Activated naive CD8-positive, alpha-beta T cell treated with anti-CD3 and anti-CD28 coated beads, Interleukin-2, amount 50 U/mL, for 16 hours (primary cell): ENCODE data around the gene PRR4.

ENCODE experiments used
- DNase-seq: peaks from one replicate; pipeline ENCODE4 v3.0.0-alpha.2; 2020; ENCODE audit warnings: low read depth, low spot score

Gene PRR4

DNA sequence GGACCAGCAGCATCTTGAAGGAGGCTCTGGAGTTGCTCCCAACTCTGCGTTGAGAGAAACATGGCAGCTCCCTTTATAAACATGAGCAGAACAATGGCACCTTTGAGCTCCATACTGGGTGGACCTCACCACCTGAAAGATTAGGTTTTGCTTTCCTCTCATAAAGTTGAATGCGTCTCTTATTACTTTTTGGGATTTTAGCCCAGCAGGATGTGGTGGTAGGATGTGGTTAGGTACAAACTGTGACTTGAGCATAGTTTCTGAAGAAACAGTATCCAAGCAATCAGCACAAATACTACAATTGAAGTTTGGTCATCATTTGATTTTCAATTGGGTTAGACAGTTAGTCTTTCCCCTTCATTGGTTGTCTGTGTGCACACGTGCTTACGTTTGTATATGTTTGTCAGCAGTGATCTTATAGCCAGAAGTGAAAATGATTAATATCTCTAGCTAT is at the start of gene PRR4:
Gene PRR4 (minus strand): TSS at position 51 of the 454 bp plus-strand sequence. CDS start 38 bp downstream, at position 13.
- no peak for DNase-seq

GRCh38 chr12:10896854-10897253 is 47.6 kb upstream of the PRR4 start:
- no peak for DNase-seq

- DNase-seq = no peak
Observed at GRCh38 chr12:10891937-10892336, 42.7 kb upstream of the PRR4 start.

DNA sequence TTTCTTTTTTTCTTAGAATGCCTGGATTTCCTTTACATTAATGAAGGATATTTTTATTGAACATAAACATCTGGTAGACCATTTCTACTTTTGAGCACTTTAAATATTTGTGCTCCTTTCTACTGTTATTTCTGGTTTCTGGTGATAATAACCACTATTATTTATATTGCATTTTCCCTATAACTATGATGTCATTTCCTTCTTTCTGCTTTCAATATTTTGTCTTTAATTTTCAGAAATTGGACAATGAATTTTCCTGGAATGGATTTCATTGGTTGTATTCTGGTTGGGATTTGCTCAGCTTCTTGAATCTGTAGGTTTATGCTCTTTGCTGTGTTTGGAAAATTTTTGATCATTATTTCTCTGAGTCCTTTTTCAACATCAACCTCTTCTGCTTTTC is 40.0 kb upstream of the PRR4 start:
- DNase-seq = no peak

DNA sequence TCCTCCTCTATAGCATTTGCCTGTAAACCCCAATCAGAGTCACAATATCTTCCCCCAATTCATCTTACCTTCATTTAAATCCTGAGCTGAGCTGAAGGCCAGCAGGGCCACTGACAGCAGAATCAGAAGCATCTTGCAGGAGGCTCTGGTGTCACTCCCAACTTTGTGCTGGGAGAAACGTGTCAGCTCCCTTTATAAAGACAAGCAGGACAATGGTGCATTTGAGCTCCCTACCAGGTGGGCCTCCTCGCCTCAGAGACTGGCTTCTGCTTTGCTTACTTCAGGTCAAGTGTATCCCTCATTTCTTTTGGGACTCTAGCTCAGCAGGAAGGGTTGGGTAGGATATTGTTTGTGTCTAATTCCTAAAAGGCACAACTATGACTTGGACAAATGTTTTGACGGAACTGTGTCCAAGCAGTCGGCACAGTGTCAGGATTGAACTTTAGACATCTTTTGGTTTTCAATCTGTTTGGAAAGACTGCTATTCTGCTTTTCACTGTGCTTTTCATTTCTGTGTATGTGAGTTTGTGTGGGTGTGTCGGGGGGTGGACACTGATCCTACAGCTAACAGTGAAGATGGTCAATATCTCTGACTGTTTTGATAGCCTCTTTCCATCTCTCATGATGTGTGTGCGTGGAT is 34.9 kb upstream of the PRR4 start, which contains the start of gene PRH1:
Gene PRH1 (minus strand): TSS at position 170 of the 640 bp plus-strand sequence. CDS start 38 bp downstream, at position 132.
- DNase-seq = no peak

DNA sequence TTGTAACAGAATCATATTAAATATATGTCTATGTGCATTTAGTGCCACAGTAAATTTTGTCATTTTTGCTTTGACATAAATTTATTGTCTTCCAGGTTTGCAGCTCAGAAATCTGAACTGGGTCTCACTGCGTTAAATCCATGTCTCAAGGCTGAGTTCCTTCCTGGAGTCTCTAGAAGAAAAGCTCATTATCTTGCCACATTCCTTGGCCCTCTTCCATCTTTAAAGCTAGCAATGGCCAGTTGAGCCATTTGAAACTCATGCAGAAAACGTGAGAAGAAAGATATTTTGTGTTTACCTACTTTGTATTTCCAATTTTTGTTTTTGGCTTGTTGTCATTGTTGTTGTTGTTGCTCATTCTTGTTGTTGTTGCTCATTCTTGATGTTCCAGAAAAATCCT is 24.1 kb upstream of the PRR4 start:
- no peak for DNase-seq

DNA sequence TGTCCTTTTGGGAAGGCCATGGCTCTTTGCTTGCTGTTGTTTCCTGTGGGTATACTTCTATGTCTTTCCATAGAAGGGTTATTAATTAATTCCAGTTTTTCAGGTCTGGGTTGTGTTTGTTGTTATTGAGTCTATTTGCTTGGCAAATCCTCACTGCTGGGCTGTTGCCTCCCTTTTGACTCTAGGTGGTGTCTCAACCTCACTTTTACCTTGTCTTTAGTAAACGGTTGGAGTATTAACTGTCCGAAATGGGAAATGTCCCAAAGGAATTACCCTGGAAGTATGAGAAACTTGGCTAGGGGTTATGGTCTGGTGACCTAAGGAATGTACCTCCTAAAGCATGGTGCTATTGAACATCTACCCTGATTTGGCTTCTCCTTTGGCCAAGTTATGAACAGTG is 18.1 kb upstream of the PRR4 start:
- no peak for DNase-seq

GRCh38 chr12:10863512-10864218 is 14.4 kb upstream of the PRR4 start:
- no peak for DNase-seq

- DNase-seq = no peak
Observed at GRCh38 chr12:10861366-10861765, 12.1 kb upstream of the PRR4 start.

DNA sequence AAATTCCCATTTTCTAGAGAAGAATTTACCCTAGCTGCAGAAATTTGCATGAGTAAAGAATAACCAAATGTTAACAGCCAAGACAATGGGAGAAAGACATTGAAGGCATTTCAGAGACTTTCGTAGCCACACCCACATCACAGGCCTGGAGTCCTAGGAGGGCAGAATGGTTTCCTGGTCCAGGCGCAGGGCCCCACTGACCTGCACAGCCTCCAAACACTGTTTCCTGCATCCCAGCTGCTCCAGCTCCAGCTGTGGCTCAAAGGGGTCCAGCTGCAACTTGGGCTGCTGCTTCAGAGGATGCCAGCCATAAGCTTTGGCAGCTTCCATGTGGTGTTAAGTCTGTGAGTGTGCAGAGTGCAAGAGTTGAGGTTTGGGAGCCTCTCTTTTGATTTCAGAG is 6.5 kb upstream of the PRR4 start:
- no peak for DNase-seq

GRCh38 chr12:10853776-10854175 is 4.5 kb upstream of the PRR4 start:
- DNase-seq = no peak

DNA sequence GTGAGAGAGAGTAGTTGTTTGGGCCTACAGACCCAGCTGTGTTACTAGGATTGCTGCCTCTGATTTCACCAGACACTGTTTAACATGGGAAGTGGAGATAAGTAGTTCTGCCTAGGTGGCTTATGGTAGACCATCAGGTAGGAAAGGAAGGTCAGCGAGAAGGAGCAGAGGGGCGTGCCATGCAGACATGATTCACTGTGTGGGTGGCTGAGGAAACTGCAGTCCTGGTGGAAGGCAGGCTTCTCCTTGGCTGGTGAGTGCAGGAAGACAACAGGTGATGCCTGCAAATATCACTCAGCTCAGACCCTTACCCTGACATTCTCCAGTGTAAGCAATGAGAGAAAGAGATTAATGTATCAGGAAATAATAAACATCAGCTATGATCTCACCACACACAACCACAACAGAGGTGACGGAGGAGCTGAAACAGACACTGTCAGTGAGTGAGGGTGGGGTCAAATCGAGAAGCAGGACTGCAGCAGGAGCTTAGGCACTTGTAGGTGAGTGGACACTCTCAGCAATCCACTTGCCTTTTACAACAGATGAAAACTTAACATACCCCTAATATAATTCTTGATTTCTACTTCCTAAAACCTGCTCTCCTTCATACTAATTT is 2.1 kb upstream of the PRR4 start:
- DNase-seq = no peak

DNA sequence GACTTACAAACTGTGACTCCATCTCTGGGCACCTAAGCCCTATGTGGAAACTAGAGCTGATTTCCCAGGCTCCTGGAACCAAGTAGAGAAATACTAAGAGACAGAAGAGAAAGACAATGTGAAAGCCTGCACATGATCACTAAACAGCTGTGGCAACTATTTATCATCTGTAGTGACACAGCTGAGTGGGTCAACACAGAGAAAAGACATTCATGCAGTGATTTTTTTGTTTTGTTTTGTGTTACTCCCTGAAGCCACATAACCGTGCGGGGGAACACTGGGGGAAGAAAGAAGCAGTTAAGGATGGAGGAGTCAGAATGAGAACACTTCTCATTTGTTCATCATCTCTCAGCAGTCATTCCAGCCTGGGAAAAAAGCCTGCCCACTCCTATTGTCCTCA is 1.5 kb downstream of the PRR4 start:
- DNase-seq = no peak

GRCh38 chr12:10842862-10843261 is 6.4 kb downstream of the PRR4 start:
- DNase-seq = no peak

DNA sequence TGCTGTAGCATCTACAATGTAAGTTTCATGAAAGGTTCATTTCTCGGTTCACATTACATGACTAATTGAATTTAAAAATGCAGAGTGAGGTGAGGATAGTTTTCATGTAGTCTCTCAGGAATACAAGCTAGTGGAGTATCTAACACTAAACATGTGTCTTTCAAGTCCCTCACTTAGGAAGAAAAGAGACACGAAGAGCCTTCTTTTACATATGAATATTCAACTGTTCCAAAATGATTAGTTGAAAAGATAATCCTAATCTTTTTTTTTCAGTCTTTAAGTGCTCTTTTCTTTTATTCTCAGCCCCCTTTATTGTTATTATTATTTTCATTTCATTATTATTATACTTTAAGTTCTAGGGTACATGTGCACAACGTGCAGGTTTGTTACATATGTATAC is 10.8 kb downstream of the PRR4 start:
- no peak for DNase-seq

- no peak for DNase-seq
Observed at GRCh38 chr12:10829994-10830393, 19.3 kb downstream of the PRR4 start.

DNA sequence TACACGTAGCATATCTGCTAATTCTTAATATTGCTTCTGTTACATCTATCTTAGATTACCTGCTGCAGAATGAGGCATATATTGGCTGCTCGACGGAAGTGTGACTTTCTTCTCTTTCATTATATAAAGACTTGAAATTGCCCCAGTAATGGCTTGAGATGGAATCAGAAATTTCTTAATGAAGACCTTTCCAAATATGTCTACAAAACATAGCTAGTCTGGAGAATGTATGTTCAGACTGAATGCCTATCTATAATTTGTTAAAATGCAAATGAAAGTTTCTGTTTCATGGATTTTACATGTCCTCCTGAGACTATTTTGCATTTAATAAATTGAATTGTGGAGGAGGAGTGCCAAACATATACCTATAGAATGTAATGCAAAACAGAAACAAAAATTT is 23.0 kb downstream of the PRR4 start, which contains the start of gene TAS2R10:
Gene TAS2R10 (minus strand): TSS at position 101 of the 400 bp plus-strand sequence. CDS start 89 bp downstream, at position 12.
- DNase-seq = no peak

- DNase-seq = no peak
Observed at GRCh38 chr12:10824957-10825356, 24.3 kb downstream of the PRR4 start.

DNA sequence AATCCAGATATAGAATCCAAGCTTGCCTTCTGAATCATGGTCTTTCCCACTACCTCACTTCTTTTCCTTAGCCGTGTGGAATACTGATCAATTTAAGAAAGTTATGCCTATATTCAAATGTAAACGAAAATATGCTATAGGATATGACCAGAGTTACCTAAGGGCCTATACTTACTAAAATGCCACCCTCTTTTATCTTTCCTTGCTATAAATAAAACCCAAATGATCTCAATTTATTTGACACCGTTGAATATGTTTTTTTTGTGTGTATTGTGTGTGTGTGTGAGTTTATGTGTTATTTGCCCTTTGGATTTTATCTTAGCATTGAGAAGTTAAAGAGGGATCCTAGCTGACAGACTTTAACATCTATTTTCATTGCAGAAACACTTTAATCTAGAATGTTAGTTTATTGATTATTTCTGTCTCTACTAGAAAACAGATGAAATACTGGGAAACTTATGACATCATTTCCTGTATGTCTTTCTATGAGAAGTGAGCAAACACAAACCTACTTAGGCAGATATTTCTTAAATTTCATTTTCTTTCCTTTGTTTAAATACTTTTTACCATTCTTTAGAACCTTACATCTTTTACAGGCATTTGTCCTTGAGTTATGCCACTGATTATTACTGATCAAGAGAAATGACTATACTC is 37.3 kb downstream of the PRR4 start:
- no peak for DNase-seq

- no peak for DNase-seq
Observed at GRCh38 chr12:10810068-10810467, 39.2 kb downstream of the PRR4 start, which contains the start of gene TAS2R9. TAS2R9 (minus strand) TSS chr12:10810168; CDS start chr12:10810075, 93 bp downstream.

- DNase-seq = no peak
Observed at GRCh38 chr12:10807186-10807585, 42.1 kb downstream of the PRR4 start, which contains the start of gene TAS2R8. TAS2R8 (minus strand) TSS chr12:10807286; CDS start chr12:10806980, 306 bp downstream.

GRCh38 chr12:10802587-10802986 is 46.7 kb downstream of the PRR4 start, which contains the start of gene TAS2R7:
TAS2R7 (minus strand) TSS chr12:10802627; CDS start chr12:10802570, 57 bp downstream.
- DNase-seq = no peak
